Hepatocyte (in vitro differentiated cells): ENCODE measurements around the gene ASIC2.

Experiments
- CTCF ChIP-seq: fragments of 200-600 bp; sonication (generic); IDR thresholded peaks from 2 replicates; pipeline ENCODE4 v1.5.1; 2016; ENCODE audit warnings: antibody characterized with exemption, mild to moderate bottlenecking; ENCODE audit not compliant: poor library complexity
- EZH2 ChIP-seq: fragments of 200-600 bp; sonication (generic); IDR thresholded peaks from 2 replicates; pipeline ENCODE4 v1.6.1; 2016; ENCODE audit warnings: antibody characterized with exemption, mild to moderate bottlenecking, borderline replicate concordance
- EZH2phosphoT487 ChIP-seq: fragments of 200-600 bp; sonication (generic); IDR thresholded peaks from one replicate; pipeline ENCODE4 v1.6.1; 2018; ENCODE audit warnings: antibody characterized with exemption, mild to moderate bottlenecking, low read depth, moderate library complexity; ENCODE audit not compliant: unreplicated experiment, severe bottlenecking

- no peak for TF ChIP-seq CTCF
- TF ChIP-seq EZH2phosphoT487 = no peak
- TF ChIP-seq EZH2 = no peak
These were observed 67.6 kb downstream of the ASIC2 start for GRCh38 chr17:33225509-33225908.
